Endothelial cell of umbilical vein (primary cell): ENCODE results near the gene UNC5C. TPM values are rescaled to one million over a fixed set of nuclear protein-coding genes. Genes with fewer than 3 reads are reported as not detected.

Source experiments
- BruUV-seq: library from RNA; stranded (reverse); fragments of 400-500 nt; replicated peaks from 2 replicates; lab custom pipeline; 2021; lab: Mats Ljungman, UMichigan
- CTCF ChIA-PET: fragments of 300-600, 350-600 bp; sonication (Branson Sonifier 250); formaldehyde crosslinking; loops from one replicate; lab custom pipeline; 2021; ENCODE audit warnings: antibody characterized with exemption, inconsistent platforms; lab: Charles Lee
- POLR2A ChIA-PET: fragments of 300-600, 350-600 bp; sonication (Branson Sonifier 250); formaldehyde crosslinking; loops from one replicate; lab custom pipeline; 2021; ENCODE audit warnings: antibody characterized with exemption, inconsistent platforms; lab: Charles Lee
- DNase-seq: peaks from one replicate; pipeline ENCODE4 v3.0.0-alpha.2; 2011; ENCODE audit warnings: low read depth, low spot score
- FAIRE-seq: peaks from 2 replicates; lab custom pipeline; 2011; peaks lifted over from hg19 to GRCh38; lab: Jason Lieb, UNC
- H2AFZ ChIP-seq: 2 replicates; pipeline ENCODE4 v1.6.0; 2012; ENCODE audit warnings: low read depth, low read length, control low read depth, inconsistent platforms
- H3K27ac ChIP-seq: 2 replicates; pipeline ENCODE4 v1.5.1; 2011; ENCODE audit warnings: low read depth, mild to moderate bottlenecking, control low read depth, low read length, moderate library complexity; ENCODE audit not compliant: insufficient read depth
- H3K27me3 ChIP-seq, 2 experiments: 2 replicates each; pipeline versions ENCODE4 v1.6.0 to v1.6.1; 2011; ENCODE audit warnings: low read length in 2 of 2, mixed read lengths in 1 of 2; ENCODE audit not compliant: control insufficient read depth in 2 of 2, insufficient read depth in 2 of 2
- H3K36me3 ChIP-seq, 2 experiments: 2 replicates in 1 of 2; 3 replicates in 1 of 2; pipeline ENCODE4 v1.5.1; 2011; ENCODE audit warnings: low read length in 2 of 2, mild to moderate bottlenecking in 1 of 2, moderate library complexity in 1 of 2; ENCODE audit not compliant: control insufficient read depth in 2 of 2, insufficient read depth in 2 of 2; ENCODE audit errors: extremely low read depth in 1 of 2
- H3K4me1 ChIP-seq: 3 replicates; pipeline ENCODE4 v1.5.1; 2011; ENCODE audit warnings: mild to moderate bottlenecking, low read length; ENCODE audit not compliant: control insufficient read depth, insufficient read depth; ENCODE audit errors: extremely low read depth
- H3K4me2 ChIP-seq: 2 replicates; pipeline ENCODE4 v1.6.1; 2011; ENCODE audit warnings: low read length, control low read depth, mixed read lengths; ENCODE audit not compliant: insufficient read depth
- H3K4me3 ChIP-seq, 3 experiments: fragments of 200-600 bp in 1 of 3; sonication (generic), shearing (Covaris generic) in 1 of 3; replicated peaks in 1 of 3; 2 replicates each; pipeline ENCODE4 v1.5.1; 2011 to 2016; ENCODE audit warnings: control low read depth in 3 of 3, low read length in 3 of 3, mild to moderate bottlenecking in 2 of 3, inconsistent platforms in 1 of 3, low read depth in 1 of 3, moderate library complexity in 1 of 3; ENCODE audit not compliant: insufficient read depth in 1 of 3
- H3K79me2 ChIP-seq: 2 replicates; pipeline ENCODE4 v1.6.0; 2012; ENCODE audit warnings: low read length, inconsistent platforms; ENCODE audit not compliant: control insufficient read depth, insufficient read depth
- H3K9ac ChIP-seq: replicated peaks from 2 replicates; pipeline ENCODE3; 2011; ENCODE audit warnings: low read length, control low read depth; ENCODE audit not compliant: insufficient read depth; ENCODE audit errors: extremely low read depth
- H3K9me1 ChIP-seq: replicated peaks from 3 replicates; pipeline ENCODE4 v1.6.0; 2011; ENCODE audit warnings: mild to moderate bottlenecking, low read length; ENCODE audit not compliant: control insufficient read depth, insufficient read depth; ENCODE audit errors: extremely low read depth
- H3K9me3 ChIP-seq: replicated peaks from 2 replicates; pipeline ENCODE4 v1.5.1; 2012; ENCODE audit warnings: low read length, inconsistent platforms; ENCODE audit not compliant: control insufficient read depth, insufficient read depth
- H4K20me1 ChIP-seq: replicated peaks from 2 replicates; pipeline ENCODE3; 2011; ENCODE audit warnings: mild to moderate bottlenecking, low read length; ENCODE audit not compliant: control insufficient read depth, insufficient read depth; ENCODE audit errors: extremely low read depth
- CTCF ChIP-seq, 2 donors: IDR thresholded peaks; 1 replicate in 1 of 2; 2 replicates in 1 of 2; pipeline ENCODE4 v1.5.1; 2011; ENCODE audit warnings: low read length in 2 of 2, mild to moderate bottlenecking in 2 of 2, moderate library complexity in 2 of 2, control low read depth in 1 of 2, inconsistent platforms in 1 of 2, low read depth in 1 of 2; ENCODE audit not compliant: insufficient read depth in 1 of 2; ENCODE audit errors: extremely low read depth in 1 of 2
- EZH2 ChIP-seq: IDR thresholded peaks from 2 replicates; pipeline ENCODE4 v1.6.1; 2012; ENCODE audit warnings: borderline replicate concordance, low read depth, mild to moderate bottlenecking, moderate library complexity, low read length, inconsistent platforms; ENCODE audit not compliant: severe bottlenecking
- GATA2 ChIP-seq: IDR thresholded peaks from 2 replicates; pipeline ENCODE4 v1.7.0; 2011; ENCODE audit warnings: low read depth, mild to moderate bottlenecking, moderate library complexity, mixed read lengths, low read length; ENCODE audit not compliant: insufficient read length, insufficient read depth
- JUN ChIP-seq: IDR thresholded peaks from 2 replicates; pipeline ENCODE4 v1.6.1; 2011; ENCODE audit warnings: borderline replicate concordance, low read depth; ENCODE audit not compliant: insufficient read length, insufficient read depth
- MAX ChIP-seq: IDR thresholded peaks from 2 replicates; pipeline ENCODE4 v1.6.1; 2011; ENCODE audit not compliant: insufficient read depth, insufficient read length
- MYC ChIP-seq: IDR thresholded peaks from one replicate; pipeline ENCODE4 v1.6.1; 2011; ENCODE audit warnings: mild to moderate bottlenecking, low read depth, low read length
- POLR2A ChIP-seq: IDR thresholded peaks from 2 replicates; pipeline ENCODE4 v1.6.1; 2012; ENCODE audit warnings: low read depth, mild to moderate bottlenecking, control low read depth, low read length
- POLR2AphosphoS5 ChIP-seq: IDR thresholded peaks from 2 replicates; pipeline ENCODE4 v1.6.1; 2012; ENCODE audit warnings: low read depth, mild to moderate bottlenecking, control low read depth, low read length, moderate library complexity; ENCODE audit not compliant: insufficient read depth
- dilution Hi-C: fragments of 300-500 bp; cut with MboI; formaldehyde crosslinking; loops from one replicate; pipeline ENCODE4 v1.15.0; 2019; ENCODE audit warnings: low sequenced_read_pairs; ENCODE audit not compliant: extremely low pct_ligation_motif_present
- intact Hi-C: fragments of 100-400 bp; cut with micrococcal nuclease; formaldehyde crosslinking; loops from one replicate; pipeline ENCODE4 v1.10.0; 2022
- polyA plus RNA-seq, 4 experiments: library from polyadenylated mRNA; depleted of rRNA in 3 of 4; stranded (reverse) in 3 of 4; unstranded in 1 of 4; fragments of >200 nt; gene quantifications; 2 replicates each; pipeline versions ENCODE4 v1.2.1 to v1.2.3, GENCODE V29; 2011 to 2012; ENCODE audit warnings: missing spikeins in 1 of 4
- total RNA-seq: library from RNA; stranded (reverse); gene quantifications from 2 replicates; pipeline ENCODE4 v1.2.3, GENCODE V29; 2021

The UNC5C gene
- total and polyA plus RNA-seq, 2 donors (not counting 3 experiments of a cell fraction or from before 2014, with no cell fraction given) = 0.44 to 0.53 TPM

- H3K4me2 ChIP-seq = no peak overlapping the region
- FAIRE-seq (no peak), DNase-seq (no peak)
- no peaks in the 10 kb centered on the region for H4K20me1 ChIP-seq
- no peak overlapping the region for H3K4me3 ChIP-seq
- H3K27ac ChIP-seq = no peak overlapping the region
- BruUV-seq = no TSS peak
- H3K36me3 ChIP-seq = no peaks in the 10 kb centered on the region
- H3K9me1 ChIP-seq = no peaks in the 10 kb centered on the region
- CTCF ChIA-PET = interaction anchor here (2.2 kb wide), 1 partner anchor 18 kb away, joined by 6 read pairs; no protein-coding TSS in a partner anchor
- no peak overlapping the region for H2AFZ ChIP-seq
- no peaks in the 10 kb centered on the region for H3K9me3 ChIP-seq
- no peak overlapping the region for H3K9ac ChIP-seq
- TF ChIP-seq CTCF (IDR thresholded peaks at IDR 0.05; ENCODE audit: extremely low read depth in 1 of 2, insufficient read depth in 1 of 2, low read depth in 1 of 2, low read length in 2 of 2) (no peak), POLR2AphosphoS5 (no peak), MYC (no peak), GATA2 (no peak), POLR2A (no peak), EZH2 (no peak), JUN (no peak), MAX (no peak)
- intact Hi-C loops = no loop called here
- POLR2A ChIA-PET = no interaction called here
- no peaks in the 10 kb centered on the region for H3K27me3 ChIP-seq
- no peaks in the 10 kb centered on the region for H3K79me2 ChIP-seq
- dilution Hi-C loops = no loop called here
- no peaks in the 10 kb centered on the region for H3K4me1 ChIP-seq
Observed at GRCh38 chr4:95528388-95528948, 20.3 kb downstream of the UNC5C start.
